ENCODE results near the gene LAPTM5. TPM values are rescaled to one million over a fixed set of nuclear protein-coding genes. Genes with fewer than 3 reads are reported as not detected.
A peak's percentile ranks its signal among the peaks of the same experiment; 100 is the strongest.

LAPTM5 gene
- total RNA-seq, 1 experiment from 2014 or later: 1.9 TPM

DNA sequence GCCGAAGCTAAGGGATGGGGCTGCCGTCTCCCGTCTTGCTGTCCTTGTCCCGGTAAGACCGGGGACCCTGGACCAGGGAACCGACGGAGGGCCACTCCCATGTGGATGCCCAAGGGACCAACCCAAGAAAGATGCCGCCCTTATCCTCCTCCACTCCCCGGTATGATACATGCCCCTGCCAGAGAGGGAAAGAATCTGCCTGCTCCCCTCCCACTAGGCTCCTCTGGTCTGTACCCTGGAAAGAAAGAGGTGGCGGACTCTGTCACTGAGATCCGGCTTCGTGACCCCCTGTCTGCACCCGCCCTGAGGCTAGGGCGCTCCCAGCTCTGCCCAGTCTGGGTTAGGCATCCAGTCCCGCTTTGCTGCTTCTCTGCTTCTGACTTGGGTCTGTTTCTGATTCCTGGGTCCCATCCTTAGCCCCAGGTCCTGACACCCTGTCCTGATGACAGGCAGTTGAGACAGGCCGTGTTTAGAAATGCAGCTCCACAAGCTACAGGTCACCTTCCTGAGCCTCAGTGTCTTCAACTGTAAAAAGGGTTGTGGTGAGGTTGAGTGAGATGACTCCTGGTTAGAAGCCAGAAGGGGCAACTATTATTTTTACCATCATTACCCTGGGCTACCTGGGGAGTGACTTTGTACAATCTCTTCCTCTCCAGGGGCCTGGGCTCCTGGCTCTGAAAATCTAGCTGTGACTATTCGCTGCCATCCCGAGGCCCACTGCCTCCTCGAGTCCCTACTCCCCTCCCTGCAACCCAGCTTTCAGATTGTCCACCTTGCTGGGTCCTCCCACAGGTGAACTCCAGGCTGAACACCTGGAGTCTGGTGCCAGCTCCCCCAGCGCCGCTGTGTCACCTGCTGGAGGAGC is 37.9 kb downstream of the LAPTM5 start:
- ChIA-PET CTCF (interaction anchor here (3.7 kb wide), 1 partner anchor 59 kb away, joined by 74 read pairs; no protein-coding TSS in a partner anchor), POLR2A (interaction anchor here (0.7 to 1.2 kb wide), 2 partner anchors 8 to 60 kb away, joined by 10 read pairs; no protein-coding TSS in a partner anchor)
- H3K36me3 ChIP-seq (ENCODE audit: control insufficient read depth, insufficient read depth, low read length): no peaks in the 10 kb centered on the region
- ATAC-seq (no peak; the same call in 1 of the 2 replicates), DNase-seq (ENCODE audit: low read depth, low spot score) (peak; percentile 45)
- H3K27me3 ChIP-seq (ENCODE audit: control insufficient read depth, insufficient read depth, low read length): no peaks in the 10 kb centered on the region
- peak overlapping the region; percentile 71 to 80 for H3K4me3 ChIP-seq (ENCODE audit: low read depth in 2 of 2, low read length in 2 of 2)
- peaks cover 7% of the 10 kb centered on the region; the same call in 1 of the 2 replicates for H3K4me1 ChIP-seq (ENCODE audit: control insufficient read depth, insufficient read depth, low read length)
- peak overlapping the region; percentile 77 for H3K27ac ChIP-seq (ENCODE audit: low read length)
- intact Hi-C loops (cut with micrococcal nuclease; ENCODE audit: unreplicated experiment): loop anchor here (1.0 to 5.0 kb wide), 2 partner anchors 60 to 193 kb away; no protein-coding TSS in a partner anchor
- no peaks in the 10 kb centered on the region for H3K9me3 ChIP-seq (ENCODE audit: control insufficient read depth, insufficient read depth, low read depth, low read length)
- in situ Hi-C loops (cut with HindIII; ENCODE audit: low pct_unique_long_range_greater_than_20kb, low sequenced_read_pairs): no loop called here
- TF ChIP-seq SIN3A (IDR thresholded peaks at IDR 0.05; ENCODE audit: borderline replicate concordance, insufficient read depth, low read depth, low read length): no peak
- TF ChIP-seq CTCF (IDR thresholded peaks at IDR 0.05): peak; percentile 54
- no TSS peak for BruUV-seq (replicated peaks)

- intact Hi-C loops (cut with micrococcal nuclease; ENCODE audit: unreplicated experiment): loop anchor here (1.0 kb wide), 1 partner anchor 60 kb away; no protein-coding TSS in a partner anchor
- no peak for DNase-seq (ENCODE audit: low read depth, low spot score)
- peak overlapping the region; percentile 71 to 80 for H3K4me3 ChIP-seq (ENCODE audit: low read depth in 2 of 2, low read length in 2 of 2)
- ChIA-PET POLR2A (interaction anchor here (0.6 to 1.2 kb wide), 5 partner anchors 9 to 98 kb away, joined by 3 to 10 read pairs (median 5); no protein-coding TSS in a partner anchor), CTCF (interaction anchor here (0.5 to 3.7 kb wide), 9 partner anchors 11 to 406 kb away, joined by 3 to 74 read pairs (median 3); no protein-coding TSS in a partner anchor)
- in situ Hi-C loops (cut with HindIII; ENCODE audit: low pct_unique_long_range_greater_than_20kb, low sequenced_read_pairs): no loop called here
- no TSS peak for BruUV-seq (replicated peaks)
- no peaks in the 10 kb centered on the region for H3K27me3 ChIP-seq (ENCODE audit: control insufficient read depth, insufficient read depth, low read length)
- ATAC-seq: peak; percentile 84
- H3K27ac ChIP-seq (ENCODE audit: low read length): peak overlapping the region; percentile 86
- no peaks in the 10 kb centered on the region for H3K9me3 ChIP-seq (ENCODE audit: control insufficient read depth, insufficient read depth, low read depth, low read length)
- no peaks in the 10 kb centered on the region for H3K36me3 ChIP-seq (ENCODE audit: control insufficient read depth, insufficient read depth, low read length)
- TF ChIP-seq TCF7L2 (IDR thresholded peaks at IDR 0.05; ENCODE audit: low read depth, low read length) (no peak), CTCF (IDR thresholded peaks at IDR 0.05) (peak; percentile 92), SIN3A (IDR thresholded peaks at IDR 0.05; ENCODE audit: borderline replicate concordance, insufficient read depth, low read depth, low read length) (no peak), REST (IDR thresholded peaks at IDR 0.05; ENCODE audit: insufficient read depth in 1 of 2, low read depth in 2 of 2, low read length in 1 of 2) (peak in 1 of 2 experiments; percentile 21; a peak in 1 of 4 replicates), POLR2AphosphoS5 (IDR thresholded peaks at IDR 0.05; ENCODE audit: low read depth, low read length) (peak; percentile 75)
- peaks cover 7% of the 10 kb centered on the region; the same call in 1 of the 2 replicates for H3K4me1 ChIP-seq (ENCODE audit: control insufficient read depth, insufficient read depth, low read length)
These were observed 38.8 kb downstream of the LAPTM5 start for GRCh38 chr1:30718636-30719405.
